ENCODE measurements around the gene CDH7.

The CDH7 gene

GRCh38 chr18:65751155-65752085, 608 bp downstream of the CDH7 start:
- DNase-seq (ENCODE audit: insufficient read length) (no peak), FAIRE-seq (no peak)
- TF ChIP-seq POLR2AphosphoS5 (IDR thresholded peaks at IDR 0.05; ENCODE audit: low read depth, low read length) (no peak), POLR2A (IDR thresholded peaks at IDR 0.05; ENCODE audit: low read depth, low read length) (no peak), TAF1 (IDR thresholded peaks at IDR 0.05; ENCODE audit: borderline replicate concordance, low read depth, low read length) (no peak)

GRCh38 chr18:65752625-65753325, 2.0 kb downstream of the CDH7 start:
- no peak for FAIRE-seq
- no peak for DNase-seq (ENCODE audit: insufficient read length)
- TF ChIP-seq POLR2AphosphoS5 (IDR thresholded peaks at IDR 0.05; ENCODE audit: low read depth, low read length): no peak
- TF ChIP-seq POLR2A (IDR thresholded peaks at IDR 0.05; ENCODE audit: low read depth, low read length): no peak
- no peak for TF ChIP-seq TAF1 (IDR thresholded peaks at IDR 0.05; ENCODE audit: borderline replicate concordance, low read depth, low read length)

GRCh38 chr18:65753520-65753919, 2.7 kb downstream of the CDH7 start:
- TF ChIP-seq POLR2A (IDR thresholded peaks at IDR 0.05; ENCODE audit: low read depth, low read length): no peak
- no peak for TF ChIP-seq TAF1 (IDR thresholded peaks at IDR 0.05; ENCODE audit: borderline replicate concordance, low read depth, low read length)
- TF ChIP-seq POLR2AphosphoS5 (IDR thresholded peaks at IDR 0.05; ENCODE audit: low read depth, low read length): no peak
- no peak for FAIRE-seq
- DNase-seq (ENCODE audit: insufficient read length): no peak

DNA sequence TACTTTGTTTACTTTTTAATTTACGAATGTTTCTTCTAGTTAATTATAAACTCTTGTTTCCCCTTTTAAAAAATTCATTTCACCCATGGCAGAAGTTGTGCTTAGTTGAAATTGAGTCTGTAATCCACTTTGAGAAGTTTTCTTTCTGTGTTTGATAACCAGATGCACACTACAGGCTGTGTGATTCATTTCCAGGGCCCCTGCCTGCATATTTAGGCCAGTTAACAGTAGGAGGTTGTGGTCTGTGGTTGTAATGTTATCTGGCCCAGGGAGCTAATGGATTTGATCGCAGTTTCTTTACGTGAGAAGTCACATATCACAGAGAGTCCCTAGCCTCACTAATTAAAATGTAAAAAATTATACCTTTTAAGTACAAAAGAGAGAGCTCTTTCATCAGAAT, 3.3 kb downstream of the CDH7 start:
- FAIRE-seq: no peak
- TF ChIP-seq TAF1 (IDR thresholded peaks at IDR 0.05; ENCODE audit: borderline replicate concordance, low read depth, low read length): no peak
- TF ChIP-seq POLR2A (IDR thresholded peaks at IDR 0.05; ENCODE audit: low read depth, low read length): no peak
- no peak for TF ChIP-seq POLR2AphosphoS5 (IDR thresholded peaks at IDR 0.05; ENCODE audit: low read depth, low read length)
- DNase-seq (ENCODE audit: insufficient read length): no peak

GRCh38 chr18:65755616-65756015, 4.8 kb downstream of the CDH7 start:
- DNase-seq (ENCODE audit: insufficient read length) (no peak), FAIRE-seq (no peak)
- TF ChIP-seq POLR2A (IDR thresholded peaks at IDR 0.05; ENCODE audit: low read depth, low read length): no peak
- TF ChIP-seq TAF1 (IDR thresholded peaks at IDR 0.05; ENCODE audit: borderline replicate concordance, low read depth, low read length): no peak
- TF ChIP-seq POLR2AphosphoS5 (IDR thresholded peaks at IDR 0.05; ENCODE audit: low read depth, low read length): no peak

GRCh38 chr18:65760457-65760856, 9.6 kb downstream of the CDH7 start:
- DNase-seq (ENCODE audit: insufficient read length) (no peak), FAIRE-seq (no peak)
- no peak for TF ChIP-seq TAF1 (IDR thresholded peaks at IDR 0.05; ENCODE audit: borderline replicate concordance, low read depth, low read length)
- no peak for TF ChIP-seq POLR2A (IDR thresholded peaks at IDR 0.05; ENCODE audit: low read depth, low read length)
- TF ChIP-seq POLR2AphosphoS5 (IDR thresholded peaks at IDR 0.05; ENCODE audit: low read depth, low read length): no peak

DNA sequence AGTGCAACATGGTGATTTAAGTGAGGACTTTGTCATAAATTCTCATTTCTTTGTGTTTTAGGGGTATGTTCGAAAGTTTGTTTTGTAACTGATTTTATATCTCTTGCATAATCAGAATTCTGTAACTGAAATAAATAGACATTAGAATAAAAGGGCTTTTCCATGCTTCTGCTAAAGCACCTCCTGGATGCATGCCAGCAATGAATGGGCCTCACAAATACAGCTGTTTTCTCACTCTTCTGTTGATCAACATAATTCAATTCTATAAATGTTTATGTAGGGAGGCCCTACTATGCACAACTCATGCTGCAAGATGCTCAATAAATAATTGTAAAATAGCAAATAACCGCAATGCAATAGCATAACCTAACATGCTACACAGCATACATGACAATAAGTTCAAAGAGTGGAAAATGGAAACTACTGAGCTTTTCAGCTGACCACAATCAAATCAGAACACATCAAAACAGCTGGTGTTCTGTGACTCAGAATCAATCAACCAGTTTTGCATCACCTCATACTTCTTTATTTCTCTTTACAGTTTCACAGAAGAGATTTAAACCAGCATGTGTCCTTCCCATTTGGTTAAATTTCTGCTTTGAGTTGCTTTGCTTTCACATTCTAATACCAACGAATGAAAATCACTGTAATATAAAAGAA, 11.0 kb downstream of the CDH7 start:
- DNase-seq (ENCODE audit: insufficient read length) (no peak), FAIRE-seq (no peak)
- TF ChIP-seq POLR2AphosphoS5 (IDR thresholded peaks at IDR 0.05; ENCODE audit: low read depth, low read length) (no peak), POLR2A (IDR thresholded peaks at IDR 0.05; ENCODE audit: low read depth, low read length) (no peak), TAF1 (IDR thresholded peaks at IDR 0.05; ENCODE audit: borderline replicate concordance, low read depth, low read length) (no peak)

DNA sequence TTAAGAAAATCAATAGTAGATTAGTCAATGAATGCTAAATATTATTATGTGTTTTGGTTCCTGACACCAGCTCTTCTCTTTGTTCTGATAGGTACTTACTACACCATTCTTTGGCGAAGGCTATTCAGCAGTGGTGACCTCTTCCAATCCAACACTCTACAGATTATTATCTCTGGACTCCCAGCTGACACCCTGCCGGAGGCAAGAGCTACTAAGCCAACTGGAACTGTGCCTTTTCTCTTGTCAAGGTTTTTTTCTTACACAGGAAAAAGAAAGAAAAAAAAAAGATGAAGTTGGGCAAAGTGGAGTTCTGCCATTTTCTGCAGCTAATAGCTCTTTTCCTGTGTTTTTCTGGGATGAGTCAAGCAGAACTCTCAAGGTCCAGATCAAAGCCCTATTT, 11.7 kb downstream of the CDH7 start:
- DNase-seq (ENCODE audit: insufficient read length) (no peak), FAIRE-seq (no peak)

GRCh38 chr18:65767406-65767805, 16.6 kb downstream of the CDH7 start:
- DNase-seq (ENCODE audit: insufficient read length): no peak
- TF ChIP-seq POLR2AphosphoS5 (IDR thresholded peaks at IDR 0.05; ENCODE audit: low read depth, low read length): no peak
- FAIRE-seq: no peak

More for the DNA sequence above, 11.7 kb downstream of the CDH7 start:
- TF ChIP-seq POLR2AphosphoS5 (IDR thresholded peaks at IDR 0.05; ENCODE audit: low read depth, low read length): no peak
- no peak for TF ChIP-seq TAF1 (IDR thresholded peaks at IDR 0.05; ENCODE audit: borderline replicate concordance, low read depth, low read length)
- no peak for TF ChIP-seq POLR2A (IDR thresholded peaks at IDR 0.05; ENCODE audit: low read depth, low read length)

- no peak for FAIRE-seq
- no peak for TF ChIP-seq POLR2AphosphoS5 (IDR thresholded peaks at IDR 0.05; ENCODE audit: low read depth, low read length)
- TF ChIP-seq POLR2A (IDR thresholded peaks at IDR 0.05; ENCODE audit: low read depth, low read length): no peak
- TF ChIP-seq TAF1 (IDR thresholded peaks at IDR 0.05; ENCODE audit: borderline replicate concordance, low read depth, low read length): no peak
- no peak for DNase-seq (ENCODE audit: insufficient read length)
Measured at GRCh38 chr18:65768120-65768778, 17.4 kb downstream of the CDH7 start.

DNA sequence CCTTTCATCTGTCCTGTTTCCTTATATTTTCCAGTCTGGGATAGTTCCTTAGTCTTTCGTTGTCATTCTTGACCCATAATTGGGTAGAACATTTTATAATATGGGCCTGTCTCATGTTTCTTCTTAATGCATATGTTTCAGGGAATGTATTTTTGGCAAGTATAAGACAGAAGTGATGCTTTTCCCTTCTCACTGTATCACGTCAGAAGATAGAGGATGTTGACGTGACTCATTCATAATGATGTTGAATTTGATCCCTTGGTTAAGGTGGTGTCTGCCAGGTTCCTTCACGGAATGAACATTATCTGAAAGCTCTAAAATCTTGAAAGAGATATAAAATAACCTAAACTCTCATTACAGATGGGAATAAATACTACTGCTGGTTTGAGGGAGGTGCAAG, 18.8 kb downstream of the CDH7 start:
- TF ChIP-seq TAF1 (IDR thresholded peaks at IDR 0.05; ENCODE audit: borderline replicate concordance, low read depth, low read length) (no peak), POLR2A (IDR thresholded peaks at IDR 0.05; ENCODE audit: low read depth, low read length) (no peak), POLR2AphosphoS5 (IDR thresholded peaks at IDR 0.05; ENCODE audit: low read depth, low read length) (no peak)
- FAIRE-seq (no peak), DNase-seq (ENCODE audit: insufficient read length) (no peak)
